Measurements from ENCODE around the gene CYP2D6.

DNA sequence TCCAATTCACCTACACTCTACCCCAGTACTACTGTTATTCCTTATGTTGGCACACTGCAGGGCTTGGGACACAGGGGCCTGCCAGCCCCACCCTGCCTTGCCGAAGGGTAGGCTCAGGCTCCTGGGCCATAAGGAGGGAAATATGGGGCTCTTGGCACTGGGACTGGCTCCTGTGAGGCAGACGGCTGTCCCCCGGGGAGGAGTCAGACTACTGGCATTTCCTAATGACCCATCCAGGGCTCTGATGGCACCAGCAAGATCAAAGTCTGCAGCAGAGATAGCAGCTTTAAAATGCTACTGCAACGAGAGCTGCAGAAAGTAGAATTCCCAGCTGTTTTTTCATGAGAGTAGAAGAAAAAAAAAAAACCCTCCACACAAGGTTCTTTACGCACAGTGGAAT, 42.2 kb upstream of the CYP2D6 start:
- no peak for TF ChIP-seq POLR2AphosphoS5 (IDR thresholded peaks at IDR 0.05; ENCODE audit: low read length)
- TF ChIP-seq, protein P1, sequence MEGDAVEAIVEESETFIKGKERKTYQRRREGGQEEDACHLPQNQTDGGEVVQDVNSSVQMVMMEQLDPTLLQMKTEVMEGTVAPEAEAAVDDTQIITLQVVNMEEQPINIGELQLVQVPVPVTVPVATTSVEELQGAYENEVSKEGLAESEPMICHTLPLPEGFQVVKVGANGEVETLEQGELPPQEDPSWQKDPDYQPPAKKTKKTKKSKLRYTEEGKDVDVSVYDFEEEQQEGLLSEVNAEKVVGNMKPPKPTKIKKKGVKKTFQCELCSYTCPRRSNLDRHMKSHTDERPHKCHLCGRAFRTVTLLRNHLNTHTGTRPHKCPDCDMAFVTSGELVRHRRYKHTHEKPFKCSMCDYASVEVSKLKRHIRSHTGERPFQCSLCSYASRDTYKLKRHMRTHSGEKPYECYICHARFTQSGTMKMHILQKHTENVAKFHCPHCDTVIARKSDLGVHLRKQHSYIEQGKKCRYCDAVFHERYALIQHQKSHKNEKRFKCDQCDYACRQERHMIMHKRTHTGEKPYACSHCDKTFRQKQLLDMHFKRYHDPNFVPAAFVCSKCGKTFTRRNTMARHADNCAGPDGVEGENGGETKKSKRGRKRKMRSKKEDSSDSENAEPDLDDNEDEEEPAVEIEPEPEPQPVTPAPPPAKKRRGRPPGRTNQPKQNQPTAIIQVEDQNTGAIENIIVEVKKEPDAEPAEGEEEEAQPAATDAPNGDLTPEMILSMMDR (IDR thresholded peaks at IDR 0.05 in 2 of 3, conservative IDR thresholded peaks at IDR 0.05 in 1 of 3; ENCODE audit: control insufficient read depth in 2 of 3, extremely low read depth in 1 of 3, insufficient read depth in 1 of 3, low read depth in 3 of 3, low read length in 3 of 3), result no peak
- TF ChIP-seq NKRF (conservative IDR thresholded peaks at IDR 0.05), result no peak
- TF ChIP-seq SIX5 (IDR thresholded peaks at IDR 0.05; ENCODE audit: low read depth, low read length, severe bottlenecking), result no peak
- TF ChIP-seq MAX (IDR thresholded peaks at IDR 0.05; ENCODE audit: low read depth, low read length), result no peak

Data from GM12878 (cell line).